ENCODE measurements around the gene SYT15. TPM values are rescaled to one million over a fixed set of nuclear protein-coding genes. Genes with fewer than 3 reads are reported as not detected.

The SYT15 gene
- total RNA-seq, 4 donors from 2014 or later, result 0.55 to 4.1 (median 2.0) TPM

GRCh38 chr10:46548498-46549090 is 30.3 kb upstream of the SYT15 start:
- peak; percentile 15 to 86 for DNase-seq (ENCODE audit: low spot score in 2 of 2)
- intact Hi-C loops (cut with DNase I; ENCODE audit: low total_unique reads), result no loop called here
- TF ChIP-seq, protein P1, sequence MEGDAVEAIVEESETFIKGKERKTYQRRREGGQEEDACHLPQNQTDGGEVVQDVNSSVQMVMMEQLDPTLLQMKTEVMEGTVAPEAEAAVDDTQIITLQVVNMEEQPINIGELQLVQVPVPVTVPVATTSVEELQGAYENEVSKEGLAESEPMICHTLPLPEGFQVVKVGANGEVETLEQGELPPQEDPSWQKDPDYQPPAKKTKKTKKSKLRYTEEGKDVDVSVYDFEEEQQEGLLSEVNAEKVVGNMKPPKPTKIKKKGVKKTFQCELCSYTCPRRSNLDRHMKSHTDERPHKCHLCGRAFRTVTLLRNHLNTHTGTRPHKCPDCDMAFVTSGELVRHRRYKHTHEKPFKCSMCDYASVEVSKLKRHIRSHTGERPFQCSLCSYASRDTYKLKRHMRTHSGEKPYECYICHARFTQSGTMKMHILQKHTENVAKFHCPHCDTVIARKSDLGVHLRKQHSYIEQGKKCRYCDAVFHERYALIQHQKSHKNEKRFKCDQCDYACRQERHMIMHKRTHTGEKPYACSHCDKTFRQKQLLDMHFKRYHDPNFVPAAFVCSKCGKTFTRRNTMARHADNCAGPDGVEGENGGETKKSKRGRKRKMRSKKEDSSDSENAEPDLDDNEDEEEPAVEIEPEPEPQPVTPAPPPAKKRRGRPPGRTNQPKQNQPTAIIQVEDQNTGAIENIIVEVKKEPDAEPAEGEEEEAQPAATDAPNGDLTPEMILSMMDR (IDR thresholded peaks at IDR 0.05), result no peak
- TF ChIP-seq POLR2A (IDR thresholded peaks at IDR 0.05), result no peak
- H3K4me3 ChIP-seq (ENCODE audit: low read depth, poor library complexity, severe bottlenecking), result no peak overlapping the region
- 65 to 67% methylated on average over 7 of the region's 7 CpGs for WGBS, 2 donors

DNA sequence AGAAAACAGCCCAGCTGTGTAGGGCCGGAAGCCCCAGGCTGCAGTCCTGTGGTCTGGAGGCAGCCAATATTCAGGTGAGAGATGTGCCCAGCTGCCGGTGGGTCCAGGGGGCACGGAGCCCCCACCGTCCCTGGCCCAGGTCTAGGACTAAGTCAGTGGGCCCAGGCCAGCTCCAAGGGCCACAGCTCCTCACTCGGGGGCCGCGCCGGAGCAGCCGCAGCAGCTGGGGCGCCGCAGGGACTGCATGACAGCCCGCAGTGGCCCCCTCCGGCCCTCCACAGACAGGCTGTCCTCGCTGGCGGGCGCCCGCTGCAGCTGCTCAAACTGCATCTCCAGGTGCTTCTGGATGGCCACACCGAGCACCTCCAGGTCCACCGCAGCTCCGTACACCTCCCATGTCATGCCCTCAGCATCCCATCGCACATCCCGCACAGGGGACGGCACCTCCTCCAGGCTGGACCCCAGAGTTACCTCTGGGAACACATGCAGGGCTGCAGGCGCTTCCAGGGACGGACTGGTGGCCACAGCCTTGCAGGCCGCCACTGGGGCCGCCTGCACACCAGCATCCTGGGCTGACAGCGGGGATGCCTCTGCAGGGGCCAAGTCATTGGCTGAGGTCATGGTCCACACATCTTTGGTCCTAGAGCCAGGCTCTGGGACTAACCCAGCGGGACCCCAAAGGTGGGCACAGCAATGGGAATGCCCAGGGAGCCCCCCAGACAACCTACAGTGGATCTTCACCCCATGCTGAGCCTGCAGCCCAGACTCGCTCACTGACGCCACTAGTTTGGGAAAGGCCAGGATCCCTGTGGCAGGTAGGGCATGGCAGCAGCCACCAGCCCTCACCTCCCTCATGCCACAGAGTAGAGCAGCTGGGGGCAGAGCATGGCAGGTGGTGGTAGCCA is 29.5 kb upstream of the SYT15 start:
- no peak overlapping the region for H3K4me3 ChIP-seq (ENCODE audit: low read depth, poor library complexity, severe bottlenecking)
- intact Hi-C loops (cut with DNase I; ENCODE audit: low total_unique reads), result no loop called here
- TF ChIP-seq POLR2A (IDR thresholded peaks at IDR 0.05), result no peak
- TF ChIP-seq, protein P1 (IDR thresholded peaks at IDR 0.05), result no peak
- DNase-seq (ENCODE audit: low spot score in 2 of 2), result peak; percentile 18 to 88
- WGBS, 2 donors, result 86 to 89% methylated on average over 31 of the region's 31 CpGs

DNA sequence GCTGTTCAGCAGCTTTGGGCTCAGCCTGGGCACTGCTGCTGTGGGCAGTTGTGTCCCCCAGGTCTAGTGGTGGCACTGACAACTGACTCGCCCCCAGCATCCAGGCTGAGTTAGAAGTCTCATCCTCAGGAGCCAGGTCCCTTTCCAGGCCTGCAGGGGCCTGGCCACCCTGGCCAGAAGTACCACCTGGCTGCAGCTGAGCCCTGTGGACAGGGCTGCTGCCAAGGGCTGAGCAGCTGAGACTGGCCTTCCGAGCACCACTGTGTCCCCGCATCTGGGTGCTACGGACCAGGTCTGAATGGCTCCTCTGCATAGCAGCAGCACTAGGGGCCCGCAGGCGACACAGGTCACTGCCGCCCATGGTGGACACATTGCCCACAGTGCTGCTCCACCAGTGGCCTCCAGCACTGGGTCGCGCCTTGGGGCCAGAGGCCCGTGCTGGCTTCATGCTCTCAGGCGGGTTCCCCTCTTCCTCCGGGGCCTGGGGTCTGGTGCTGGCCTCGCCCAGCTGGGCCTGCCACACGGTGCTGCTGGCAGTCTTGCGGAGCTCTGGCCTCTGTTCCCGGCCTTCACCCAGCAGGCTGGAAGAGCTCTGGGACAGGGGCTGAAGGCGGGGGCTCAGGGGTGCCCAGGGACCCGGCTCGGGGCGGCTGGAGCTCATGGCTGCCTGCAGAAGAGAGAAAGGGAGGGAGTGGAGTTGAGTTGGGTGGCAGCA is 28.7 kb upstream of the SYT15 start:
- 85 to 91% methylated on average over 19 to 20 of the region's 20 CpGs for WGBS, 2 donors
- no peak overlapping the region for H3K4me3 ChIP-seq (ENCODE audit: low read depth, poor library complexity, severe bottlenecking)
- peak in 1 of 2 donors; percentile 14 for DNase-seq (ENCODE audit: low spot score in 2 of 2)
- TF ChIP-seq, protein P1 (IDR thresholded peaks at IDR 0.05), result no peak
- TF ChIP-seq POLR2A (IDR thresholded peaks at IDR 0.05), result no peak
- intact Hi-C loops (cut with DNase I; ENCODE audit: low total_unique reads), result no loop called here

GRCh38 chr10:46550795-46551700 is 27.9 kb upstream of the SYT15 start:
- TF ChIP-seq POLR2A (IDR thresholded peaks at IDR 0.05), result no peak
- TF ChIP-seq, protein P1 (IDR thresholded peaks at IDR 0.05), result no peak
- WGBS, 2 donors, result 76% methylated on average over 8 of the region's 8 CpGs
- H3K4me3 ChIP-seq (ENCODE audit: low read depth, poor library complexity, severe bottlenecking), result no peak overlapping the region
- intact Hi-C loops (cut with DNase I; ENCODE audit: low total_unique reads), result no loop called here
- peak; percentile 14 to 88 for DNase-seq (ENCODE audit: low spot score in 2 of 2)

All from lower leg skin (tissue), 4 donors.